Activated naive CD4-positive, alpha-beta T cell treated with anti-CD3 and anti-CD28 coated beads, Interleukin-2, amount 50 U/mL, for 16 hours (primary cell): ENCODE data around the gene MEF2D.

ENCODE experiments used
- DNase-seq: peaks from one replicate; pipeline ENCODE4 v3.0.0-alpha.2; 2020

MEF2D gene

GRCh38 chr1:156485984-156486383 is 14.6 kb downstream of the MEF2D start:
- DNase-seq, result no peak

GRCh38 chr1:156484480-156485058 is 16.0 kb downstream of the MEF2D start:
- no peak for DNase-seq

GRCh38 chr1:156483397-156483796 is 17.2 kb downstream of the MEF2D start:
- DNase-seq, result no peak

DNA sequence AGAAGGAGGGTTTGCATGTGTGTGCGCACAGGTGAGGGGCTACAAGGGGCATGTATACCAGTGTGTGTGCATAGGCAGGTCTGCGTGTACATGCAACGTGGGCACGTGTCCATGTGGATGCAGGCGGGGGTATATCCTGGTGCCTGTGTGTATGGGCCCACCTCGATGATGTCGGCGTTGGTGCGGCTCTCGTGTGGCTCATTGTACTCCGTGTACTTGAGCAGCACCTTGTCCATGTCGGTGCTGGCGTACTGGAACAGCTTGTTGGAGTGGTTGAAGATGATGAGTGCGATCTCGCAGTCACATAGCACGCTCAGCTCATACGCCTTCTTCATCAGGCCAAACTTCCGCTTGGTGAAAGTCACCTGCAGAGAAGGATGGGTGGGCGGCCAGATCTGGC is 18.3 kb downstream of the MEF2D start:
- DNase-seq, result no peak

DNA sequence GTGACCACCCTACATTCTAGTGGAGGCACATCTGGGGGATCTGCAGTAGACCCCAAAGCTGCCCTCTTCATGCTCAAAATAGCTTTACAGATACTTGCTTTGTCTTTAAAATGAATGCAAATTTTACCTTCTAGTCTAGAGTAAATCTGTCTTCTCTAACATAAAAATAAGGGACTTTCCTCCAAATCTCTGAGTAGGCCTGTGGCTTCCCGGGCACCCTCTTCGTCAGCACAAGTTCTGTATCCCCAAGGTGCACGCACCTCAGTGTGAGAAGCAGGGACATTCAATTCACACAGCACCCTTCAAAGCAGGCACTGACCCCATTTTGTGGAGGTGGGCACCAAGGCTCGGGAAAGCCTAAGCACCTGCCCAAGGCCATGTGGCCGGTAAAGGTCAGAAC is 19.0 kb downstream of the MEF2D start:
- no peak for DNase-seq

DNA sequence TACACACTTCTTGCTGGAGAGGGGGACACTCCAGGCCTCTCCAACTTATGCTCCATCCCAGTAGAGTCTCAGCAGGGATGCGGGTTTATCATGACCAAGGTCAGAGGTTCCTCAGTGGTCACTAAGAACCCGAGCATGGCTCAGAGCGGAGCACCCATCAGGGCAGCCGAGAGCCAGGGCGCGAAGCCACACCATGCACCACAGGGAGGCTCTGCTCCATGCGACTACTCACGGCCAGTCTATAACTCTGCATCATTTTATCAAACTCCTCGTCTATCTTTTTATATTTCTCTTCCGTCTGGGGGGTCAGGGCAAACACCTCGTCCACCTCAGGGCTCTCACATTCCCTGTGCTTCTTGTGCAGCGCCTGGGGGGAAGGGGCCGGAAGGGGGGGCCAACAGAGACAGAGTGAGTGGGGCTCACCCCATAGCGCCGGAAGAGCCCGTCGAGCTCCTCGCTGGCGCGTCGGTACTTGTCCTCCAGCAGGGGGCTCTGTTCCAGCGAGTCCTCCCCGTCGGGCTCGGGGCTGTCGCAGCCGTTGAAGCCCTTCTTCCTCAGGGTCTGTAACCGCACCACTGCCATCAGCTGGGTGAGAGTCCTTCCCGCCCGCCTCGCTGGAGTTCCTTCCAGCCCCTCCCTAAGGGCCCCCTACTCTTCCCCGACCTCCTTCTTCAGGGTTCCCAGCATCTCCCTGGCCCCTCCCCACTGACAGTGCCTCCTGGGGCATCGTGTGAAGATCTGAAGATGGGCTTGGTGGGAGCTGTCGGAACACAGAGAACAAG is 20.0 kb downstream of the MEF2D start:
- DNase-seq, result peak; percentile 79

GRCh38 chr1:156480016-156480370 is 20.6 kb downstream of the MEF2D start:
- DNase-seq, result no peak

- DNase-seq, result no peak
Measured at GRCh38 chr1:156479093-156480015, 21.2 kb downstream of the MEF2D start.

- no peak for DNase-seq
Measured at GRCh38 chr1:156478250-156478627, 22.3 kb downstream of the MEF2D start.

- DNase-seq, result no peak
Measured at GRCh38 chr1:156477526-156478249, 22.9 kb downstream of the MEF2D start.

DNA sequence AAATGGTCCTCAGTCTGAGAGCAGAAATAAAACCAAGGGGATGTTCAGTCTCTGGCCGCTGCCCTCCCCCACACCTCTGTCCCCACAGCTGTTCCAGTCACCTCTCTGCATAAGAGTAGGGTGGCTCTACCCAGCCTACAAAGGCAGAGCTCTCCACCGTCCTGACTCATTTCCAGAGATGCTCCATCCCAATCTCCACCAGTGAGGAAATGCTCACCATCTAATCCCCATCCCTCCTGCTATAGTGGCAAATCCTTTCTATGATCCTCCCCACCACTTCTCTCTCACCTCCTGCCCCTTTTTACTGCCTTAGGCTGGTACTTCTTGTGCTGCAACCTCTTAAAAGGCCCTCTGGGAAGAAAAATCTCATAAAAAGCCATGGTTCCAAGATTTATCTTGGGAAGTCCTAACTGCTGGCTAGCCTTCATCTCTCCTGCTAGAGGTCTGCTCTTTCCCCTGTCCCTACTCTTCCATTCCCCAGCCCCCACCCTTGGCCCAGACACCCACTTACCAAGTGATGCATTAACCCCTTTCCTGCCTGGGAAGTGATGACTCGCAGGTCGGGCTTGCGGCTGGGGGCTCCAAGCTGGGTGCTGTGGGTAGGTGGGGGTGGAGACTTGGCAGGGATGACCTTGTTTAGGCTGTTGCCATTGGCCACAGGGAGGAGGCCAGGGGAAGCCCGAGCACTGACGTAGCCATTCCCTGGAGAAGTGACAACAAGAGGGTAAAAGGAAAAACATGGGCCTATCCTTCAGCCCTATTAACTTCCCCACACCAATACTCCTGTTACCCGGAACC is 23.9 kb downstream of the MEF2D start:
- no peak for DNase-seq

- DNase-seq, result no peak
Measured at GRCh38 chr1:156475568-156476500, 24.7 kb downstream of the MEF2D start.

GRCh38 chr1:156474966-156475365 is 25.6 kb downstream of the MEF2D start:
- no peak for DNase-seq

DNA sequence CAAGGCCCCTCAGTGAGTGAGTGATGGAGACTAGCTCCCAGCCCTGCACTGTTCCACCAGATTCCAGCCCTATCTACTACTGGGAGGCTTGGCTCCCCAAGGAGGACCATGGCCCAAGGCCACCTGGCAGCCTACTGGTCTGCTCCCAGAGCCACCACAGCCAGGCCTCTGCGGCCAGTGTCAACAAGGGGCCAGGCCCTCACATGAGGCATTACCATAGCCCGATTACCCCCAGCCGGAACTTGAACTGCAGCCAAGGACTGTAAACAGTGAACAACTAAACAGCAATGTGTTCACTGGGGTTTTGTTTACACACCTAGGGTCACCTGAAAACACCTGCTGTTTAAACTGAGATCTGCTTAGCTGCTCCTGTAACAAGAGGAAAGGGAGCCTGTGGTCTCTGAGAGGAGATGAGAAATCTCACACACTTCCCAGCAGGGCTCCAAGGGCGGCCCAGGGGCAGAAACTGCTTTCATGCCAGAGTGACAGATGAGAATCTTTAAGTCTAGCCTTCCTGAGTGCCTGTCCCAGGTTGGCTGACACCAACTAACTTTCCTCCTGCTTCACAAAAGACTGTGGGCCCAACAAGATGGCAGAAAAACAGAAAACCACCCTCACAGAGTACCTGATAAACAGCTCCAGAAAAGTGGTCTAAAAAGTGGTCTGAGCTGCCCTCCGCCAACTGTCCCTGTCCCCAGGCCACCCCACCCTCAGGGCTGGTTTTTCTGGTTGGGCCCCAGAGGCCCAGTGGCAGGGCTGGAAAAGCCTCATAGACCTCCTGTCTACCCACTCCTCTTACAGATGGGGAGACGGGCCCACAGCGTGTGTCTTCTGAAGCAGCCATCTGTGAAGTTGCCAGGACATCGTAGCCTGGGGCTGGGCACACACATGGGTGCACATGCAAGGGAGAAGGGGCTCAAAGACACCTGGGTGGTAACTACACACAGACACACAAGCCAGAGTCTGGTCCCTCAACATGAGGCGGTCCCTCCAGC is 28.8 kb downstream of the MEF2D start:
- no peak for DNase-seq

GRCh38 chr1:156470473-156470872 is 30.1 kb downstream of the MEF2D start:
- DNase-seq, result no peak

DNA sequence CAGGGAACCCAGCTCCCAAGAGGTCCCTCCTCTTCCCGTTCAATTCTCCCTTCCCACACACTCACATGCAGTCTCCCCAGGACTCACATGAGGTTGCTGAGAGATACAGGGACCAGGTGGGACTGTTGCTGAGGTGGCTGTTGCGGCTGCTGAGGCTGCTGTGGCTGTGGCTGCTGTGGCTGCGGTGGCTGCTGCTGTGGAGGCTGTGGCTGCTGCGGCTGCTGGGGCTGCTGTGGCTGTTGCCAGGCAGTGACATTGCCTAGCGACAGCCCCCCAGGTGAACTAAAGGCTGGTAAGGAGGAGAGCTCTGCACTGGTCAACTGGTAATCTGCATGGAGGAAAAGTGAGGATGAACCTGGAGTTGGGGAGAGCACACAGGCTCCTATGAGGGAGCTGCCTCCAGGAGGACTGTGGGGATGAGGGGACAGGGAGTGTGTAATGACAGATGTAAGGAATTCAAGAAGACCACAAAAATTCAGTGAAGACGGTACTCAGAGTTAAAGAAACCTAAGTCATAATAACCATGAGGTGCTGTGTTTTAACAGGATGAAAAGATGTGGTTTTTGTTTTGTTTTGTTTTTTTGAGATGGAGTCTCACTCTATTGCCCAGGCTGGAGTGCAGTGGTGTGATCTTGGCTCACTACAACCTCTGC is 31.8 kb downstream of the MEF2D start:
- DNase-seq, result no peak

DNA sequence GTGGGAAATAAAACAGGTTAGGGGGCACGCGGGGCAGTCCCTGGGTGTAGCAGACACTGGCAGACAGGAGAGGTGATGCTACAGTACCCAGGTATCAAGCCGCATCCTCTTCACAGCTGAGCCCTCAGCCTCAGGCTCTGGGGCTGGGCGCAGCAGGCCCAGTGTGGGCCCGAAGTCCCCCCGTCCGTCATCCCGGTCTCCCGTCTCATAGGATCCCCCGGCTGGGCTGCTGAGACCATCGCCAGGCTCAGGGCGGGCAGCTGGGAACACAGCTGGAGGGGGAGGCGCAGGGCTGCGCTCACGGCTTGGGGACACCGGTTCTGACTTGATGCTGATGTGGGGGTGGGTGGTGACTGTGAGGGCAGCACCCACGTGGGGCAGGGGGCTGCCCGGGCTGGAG is 32.7 kb downstream of the MEF2D start:
- no peak for DNase-seq

GRCh38 chr1:156467385-156467784 is 33.2 kb downstream of the MEF2D start:
- no peak for DNase-seq

DNA sequence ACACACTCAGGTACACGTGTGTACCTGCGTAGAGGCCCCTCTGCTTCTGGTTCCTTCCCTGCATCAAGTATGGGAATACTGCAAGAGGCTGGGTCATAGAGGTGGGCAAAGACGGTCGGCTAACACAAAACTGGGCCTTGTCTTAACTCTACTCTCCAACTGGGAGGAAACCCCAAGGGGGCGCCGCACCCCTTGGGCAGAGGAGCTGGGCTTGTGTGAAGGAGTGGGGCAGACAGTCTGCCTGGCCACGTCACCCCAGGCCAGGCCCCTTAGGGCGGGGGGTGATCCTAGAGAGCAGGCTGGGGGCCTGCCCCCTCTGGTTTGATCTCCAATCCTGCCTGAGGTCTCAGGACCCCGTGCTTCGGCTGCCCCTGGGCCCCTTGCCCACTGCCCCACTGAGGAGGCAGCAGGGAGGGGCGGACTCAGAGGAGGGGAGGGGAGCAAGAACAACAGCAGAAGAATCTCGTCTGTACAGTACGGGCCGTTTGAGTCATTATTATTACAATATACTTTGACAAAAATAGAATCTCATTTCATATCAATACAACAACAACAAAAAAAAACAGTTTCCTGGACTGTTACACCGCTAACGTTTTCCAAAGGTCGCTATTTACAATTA is 34.7 kb downstream of the MEF2D start:
- DNase-seq, result no peak
